NCI-H748 treated with DMSO at 0.1 percent for 48 hours (cell line): ENCODE results near the gene PAEP.

Experiments
- DNase-seq: peaks from one replicate; lab custom pipeline; 2025; lab: John Stamatoyannopoulos, UW

PAEP gene

DNA sequence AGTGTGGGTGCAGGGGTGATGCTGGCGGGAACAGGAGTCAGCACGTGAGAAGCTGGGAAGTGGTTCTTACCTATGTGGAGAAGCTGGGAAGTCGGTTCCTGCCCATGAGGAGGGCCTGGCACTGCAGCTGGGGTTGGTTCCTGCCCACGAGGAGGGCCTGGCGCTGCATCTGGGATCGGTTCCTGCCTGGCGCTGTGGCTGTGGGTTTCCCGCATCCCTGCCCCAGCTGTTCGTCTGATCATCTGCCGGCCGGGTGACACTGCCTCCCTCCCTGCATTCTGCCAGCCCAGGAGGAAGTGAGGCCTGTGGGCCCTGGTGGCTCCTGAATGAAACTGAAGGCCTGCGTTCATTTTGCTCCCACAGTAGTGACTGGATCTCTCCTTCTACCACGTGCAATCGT lies 10.5 kb upstream of the PAEP start:
- no peak for DNase-seq

DNA sequence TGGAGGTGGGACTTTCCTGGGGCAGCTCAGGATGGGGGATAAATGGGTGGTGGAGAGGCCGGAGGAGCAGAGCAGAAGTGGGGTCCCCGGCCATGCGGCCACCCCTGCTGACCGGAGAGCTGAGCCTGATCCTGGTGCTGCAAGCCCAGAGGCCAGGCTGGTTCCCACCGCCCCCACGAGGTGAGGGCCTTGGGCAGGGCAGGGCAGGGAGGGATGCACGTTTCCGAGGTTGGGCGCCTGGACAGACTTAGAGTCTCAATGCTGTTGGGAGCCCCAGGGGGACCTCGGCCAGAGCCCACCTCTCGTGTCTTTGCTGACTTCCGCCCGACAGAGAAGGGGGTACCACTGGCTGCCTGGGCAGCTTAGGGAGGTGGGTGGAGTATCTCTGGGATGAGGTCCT lies 10.1 kb upstream of the PAEP start:
- DNase-seq = no peak

DNA sequence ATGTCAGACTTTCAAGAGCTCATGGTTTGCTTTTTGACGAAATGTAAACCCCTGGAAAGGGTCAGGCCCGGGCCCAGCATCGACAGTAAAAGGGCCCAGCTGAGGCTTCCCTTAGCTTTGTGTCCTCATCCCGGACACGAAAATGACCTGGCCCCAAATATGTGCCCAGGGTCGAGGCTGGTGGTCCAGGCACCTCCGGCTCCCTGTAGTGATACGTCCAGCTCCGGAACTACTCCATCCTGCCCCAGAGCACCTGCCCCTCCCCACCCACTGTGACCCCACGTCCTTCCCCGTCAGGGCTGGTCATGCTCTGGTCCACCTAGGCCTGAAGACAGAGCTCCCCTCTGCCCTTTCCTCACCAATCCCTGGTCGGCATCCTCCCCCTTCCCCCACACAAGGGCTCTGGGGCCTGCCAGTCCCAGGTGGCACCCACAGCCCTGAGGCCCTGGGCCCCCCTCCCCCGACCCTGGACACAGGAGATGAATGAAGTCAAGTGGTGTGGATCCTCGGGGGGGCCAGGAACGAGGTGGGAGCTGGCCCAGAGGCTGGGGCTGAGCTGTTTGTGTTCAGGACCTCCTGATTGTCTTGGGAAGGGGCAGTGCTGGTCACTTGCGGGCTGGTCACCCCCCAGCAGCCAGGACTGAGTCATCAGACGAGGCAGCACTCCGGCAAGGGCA lies 9.4 kb upstream of the PAEP start:
- no peak for DNase-seq

DNA sequence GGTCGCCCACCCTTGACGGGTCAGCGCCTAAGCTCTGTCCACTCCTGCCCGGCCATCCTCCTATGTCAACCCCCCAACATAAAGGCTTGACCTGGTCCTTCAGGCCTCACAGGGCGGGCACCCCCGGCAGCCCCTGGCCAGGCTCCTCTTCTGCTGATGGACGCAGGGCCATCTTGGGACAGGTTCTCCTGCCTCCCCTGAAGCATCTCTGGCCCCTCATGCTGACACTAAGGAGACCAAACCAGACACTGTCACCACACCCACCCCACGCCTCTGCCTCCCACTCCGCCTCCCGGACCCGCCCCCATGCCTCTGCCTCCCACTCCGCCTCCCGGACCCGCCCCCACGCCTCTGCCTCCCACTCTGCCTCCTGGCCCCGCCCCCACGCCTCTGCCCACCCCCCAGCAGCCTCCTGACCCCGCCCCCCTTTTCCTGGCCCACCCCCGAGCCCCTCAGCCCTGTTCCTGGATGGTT lies 8.8 kb upstream of the PAEP start:
- no peak for DNase-seq

DNA sequence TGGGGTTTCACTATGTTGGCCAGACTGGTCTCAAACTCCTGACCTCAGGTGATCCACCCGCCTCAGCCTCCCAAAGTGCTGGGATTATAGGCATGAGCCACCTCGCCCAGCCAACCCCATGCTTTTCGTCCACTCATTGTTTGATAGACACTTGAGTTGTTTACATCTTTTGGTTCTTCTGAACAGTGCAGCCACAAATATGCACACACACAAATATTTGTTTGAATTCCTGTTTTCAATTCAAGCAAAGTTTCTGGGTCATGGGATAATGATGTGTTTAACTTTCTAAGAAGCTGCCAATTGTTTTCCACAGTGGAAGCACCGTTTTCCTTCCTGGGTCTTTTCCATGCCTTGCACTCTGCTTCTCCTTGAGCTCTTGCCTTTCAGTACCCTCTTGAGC lies 6.8 kb upstream of the PAEP start:
- no peak for DNase-seq

DNA sequence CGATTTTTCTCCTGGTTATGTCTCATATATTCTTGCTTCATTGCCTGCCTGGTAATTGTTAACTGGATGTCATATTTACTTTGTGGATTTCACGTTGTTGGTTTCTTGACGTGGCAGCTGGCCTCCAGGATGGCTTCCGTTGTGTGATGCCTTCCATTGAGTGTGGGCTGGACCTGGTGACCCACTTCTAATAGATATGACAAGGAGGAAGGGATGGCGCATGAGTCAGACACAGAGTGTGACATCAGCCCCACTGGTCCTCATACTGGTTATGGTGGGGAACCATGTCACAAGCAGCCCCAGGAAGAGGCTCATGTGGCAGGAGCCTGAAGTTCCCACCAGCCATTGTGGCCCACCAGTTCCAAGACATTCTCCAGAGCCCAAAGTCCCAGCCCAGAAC lies 6.4 kb upstream of the PAEP start:
- DNase-seq = no peak

DNA sequence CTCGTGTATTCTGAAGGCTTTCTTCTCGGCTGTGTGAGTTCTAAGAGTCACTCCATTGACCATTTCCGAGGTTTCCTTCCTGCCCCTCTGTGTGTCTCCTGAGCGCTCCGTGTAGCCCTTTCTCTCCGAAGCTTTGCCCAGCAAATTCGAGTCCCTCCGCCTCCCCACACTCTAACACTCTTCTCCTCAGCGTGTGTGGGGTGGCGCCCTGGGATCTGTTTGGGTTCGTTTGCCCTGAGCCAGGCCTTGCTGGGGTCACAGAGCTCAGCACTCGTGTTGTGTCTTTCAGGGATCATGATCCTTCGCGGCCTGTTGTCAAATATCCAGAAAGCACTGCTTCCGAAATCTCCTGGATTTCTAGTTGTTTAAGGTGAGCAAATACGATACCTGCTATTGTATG lies 5.6 kb upstream of the PAEP start:
- DNase-seq = no peak

DNA sequence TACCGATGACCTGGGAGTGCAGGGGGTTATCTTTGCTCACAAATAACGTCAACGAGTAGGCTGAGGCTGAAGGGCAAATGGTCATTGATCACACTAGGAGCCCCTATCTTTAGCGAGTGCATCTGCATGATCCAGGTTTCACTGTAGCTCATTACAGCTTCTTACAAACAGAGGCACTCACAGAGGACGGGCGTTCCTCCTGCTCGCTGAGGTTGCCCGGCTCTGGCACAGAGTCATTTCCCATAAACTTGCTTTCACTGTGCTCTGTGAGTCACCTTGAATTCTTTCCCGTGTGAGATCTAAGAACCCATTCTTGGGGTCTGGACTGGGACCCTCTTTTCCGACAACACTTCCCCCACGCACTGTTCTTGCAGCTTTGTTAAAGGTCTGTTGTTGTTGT lies 1.9 kb upstream of the PAEP start:
- DNase-seq = no peak

DNA sequence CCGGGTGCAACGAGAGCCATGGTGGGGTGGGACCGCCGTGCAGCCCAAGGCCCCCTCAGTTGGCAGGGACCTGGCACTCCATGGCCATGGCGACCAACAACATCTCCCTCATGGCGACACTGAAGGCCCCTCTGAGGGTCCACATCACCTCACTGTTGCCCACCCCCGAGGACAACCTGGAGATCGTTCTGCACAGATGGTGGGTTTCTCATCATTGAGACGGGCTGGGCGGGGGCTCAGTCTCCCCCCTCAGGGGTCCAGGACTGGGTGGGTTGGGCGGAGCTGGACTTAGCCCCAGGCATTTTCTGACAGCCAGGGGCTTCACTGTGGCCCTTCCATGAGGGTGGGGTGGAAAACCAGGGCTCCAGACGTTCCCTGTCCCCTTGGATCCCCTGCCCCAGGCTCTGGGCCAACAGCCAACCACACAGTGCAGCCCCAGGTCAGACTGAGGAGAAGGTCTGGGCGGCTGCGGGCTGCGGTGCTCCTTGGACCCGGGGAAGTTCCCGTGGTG lies 734 bp downstream of the PAEP start:
- no peak for DNase-seq

DNA sequence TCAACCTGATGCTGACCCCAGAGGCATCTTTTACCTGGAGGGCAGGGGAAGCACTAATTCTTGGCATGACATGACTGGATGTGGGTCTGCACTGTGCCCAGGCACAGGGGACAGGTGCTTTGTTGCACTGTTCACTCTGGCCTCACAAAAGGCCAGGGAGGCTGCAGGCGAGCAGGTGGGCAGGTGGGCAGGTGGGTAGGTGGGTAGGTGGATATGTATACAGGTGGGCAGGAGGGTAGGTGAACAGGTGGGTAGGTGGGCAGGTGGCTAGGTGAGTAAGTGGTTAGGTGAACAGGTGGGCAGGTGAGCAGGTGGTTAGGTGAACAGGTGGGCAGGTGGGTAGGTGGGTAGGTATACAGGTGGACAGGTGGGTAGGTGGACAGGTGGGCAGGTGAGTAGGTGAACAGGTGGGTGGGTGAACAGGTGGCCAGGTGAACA lies 1.5 kb downstream of the PAEP start:
- no peak for DNase-seq

DNA sequence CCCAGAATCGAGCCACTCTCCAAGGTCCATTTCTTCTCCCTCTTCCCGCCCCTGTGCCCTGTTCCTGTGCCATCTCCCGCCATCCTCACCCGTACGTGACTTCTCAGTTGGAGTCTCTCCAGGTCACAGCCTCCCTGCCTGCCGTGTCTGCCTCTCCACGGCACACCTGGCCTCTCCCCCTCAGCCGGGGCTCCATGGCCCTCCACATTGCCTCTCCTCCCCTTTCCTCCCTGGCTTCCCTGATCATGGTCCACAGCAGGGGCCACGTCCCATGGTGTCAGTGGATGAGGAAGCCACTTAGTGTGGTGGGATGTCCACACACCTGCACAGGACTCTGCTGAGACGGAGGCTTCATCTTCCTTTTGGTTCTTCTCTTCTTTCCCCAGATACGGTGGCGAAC lies 2.3 kb downstream of the PAEP start:
- no peak for DNase-seq

DNA sequence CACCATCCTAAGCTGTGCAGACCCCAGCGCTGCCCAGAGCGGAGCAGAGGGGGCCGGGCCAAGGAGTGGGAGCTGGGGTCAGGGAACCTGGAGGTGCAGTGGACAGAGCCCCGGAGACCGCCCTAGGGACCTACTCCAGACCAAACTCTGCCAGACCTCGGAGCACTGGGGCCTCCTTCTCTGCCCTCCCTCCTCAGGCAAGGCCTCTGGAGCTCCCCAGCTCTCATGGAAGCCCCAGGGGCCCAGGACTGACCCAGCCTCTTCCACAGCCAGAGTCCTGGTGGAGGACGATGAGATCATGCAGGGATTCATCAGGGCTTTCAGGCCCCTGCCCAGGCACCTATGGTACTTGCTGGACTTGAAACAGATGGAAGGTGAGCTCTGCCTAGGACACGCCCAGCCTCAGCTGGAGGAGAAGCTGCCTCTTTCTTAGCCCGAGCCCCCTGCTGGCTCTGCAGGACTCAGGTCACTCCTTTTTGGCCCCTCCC lies 3.6 kb downstream of the PAEP start:
- DNase-seq = no peak

DNA sequence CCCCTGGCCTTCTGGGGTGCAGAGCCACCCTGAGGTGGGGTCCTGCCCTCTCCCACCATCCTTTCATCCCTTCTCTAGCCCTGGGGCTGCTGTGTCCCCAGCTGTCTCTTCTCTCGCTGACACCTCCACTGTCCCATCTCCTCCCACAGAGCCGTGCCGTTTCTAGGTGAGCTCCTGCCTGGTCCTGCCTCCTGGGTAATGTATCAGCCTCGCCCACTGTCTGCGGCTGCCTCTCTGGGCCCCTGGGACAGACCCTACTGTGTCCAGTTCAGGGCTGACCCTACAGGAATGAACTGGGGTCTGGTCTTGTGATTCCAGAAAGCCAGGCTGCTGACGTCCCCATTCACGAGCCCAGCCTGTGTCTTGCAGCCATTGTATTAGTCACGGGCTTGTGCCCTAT lies 4.1 kb downstream of the PAEP start:
- no peak for DNase-seq

DNA sequence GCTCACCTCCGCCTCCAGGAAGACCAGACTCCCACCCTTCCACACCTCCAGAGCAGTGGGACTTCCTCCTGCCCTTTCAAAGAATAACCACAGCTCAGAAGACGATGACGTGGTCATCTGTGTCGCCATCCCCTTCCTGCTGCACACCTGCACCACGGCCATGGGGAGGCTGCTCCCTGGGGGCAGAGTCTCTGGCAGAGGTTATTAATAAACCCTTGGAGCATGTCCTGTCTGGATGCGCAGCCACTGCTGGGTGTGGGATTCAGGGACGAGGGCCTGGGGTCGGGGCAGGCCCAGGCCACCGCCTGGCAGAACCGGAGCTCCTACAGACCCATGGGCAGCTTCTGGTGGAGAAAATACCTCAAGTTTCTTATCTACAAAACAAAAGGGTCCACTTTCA lies 5.0 kb downstream of the PAEP start:
- no peak for DNase-seq

DNA sequence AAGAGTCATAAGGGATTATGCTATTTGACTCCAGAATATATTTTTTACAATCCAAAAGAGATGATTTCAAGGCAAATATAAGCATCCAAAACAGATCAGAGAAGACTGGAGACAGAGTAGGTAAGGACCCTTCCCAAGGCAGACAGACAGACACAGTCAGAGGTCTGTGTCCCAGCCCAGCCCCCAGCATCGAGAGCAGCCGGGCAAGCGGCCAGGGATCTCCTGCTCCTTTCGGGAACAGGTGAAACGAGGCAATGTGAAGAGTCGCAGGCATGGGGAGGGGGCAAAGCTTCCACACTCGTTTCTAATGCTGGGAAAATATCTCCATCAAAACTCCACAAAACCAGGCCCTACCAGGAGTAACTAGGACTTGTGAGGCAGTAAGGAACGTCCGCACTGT lies 5.8 kb downstream of the PAEP start:
- DNase-seq = no peak

DNA sequence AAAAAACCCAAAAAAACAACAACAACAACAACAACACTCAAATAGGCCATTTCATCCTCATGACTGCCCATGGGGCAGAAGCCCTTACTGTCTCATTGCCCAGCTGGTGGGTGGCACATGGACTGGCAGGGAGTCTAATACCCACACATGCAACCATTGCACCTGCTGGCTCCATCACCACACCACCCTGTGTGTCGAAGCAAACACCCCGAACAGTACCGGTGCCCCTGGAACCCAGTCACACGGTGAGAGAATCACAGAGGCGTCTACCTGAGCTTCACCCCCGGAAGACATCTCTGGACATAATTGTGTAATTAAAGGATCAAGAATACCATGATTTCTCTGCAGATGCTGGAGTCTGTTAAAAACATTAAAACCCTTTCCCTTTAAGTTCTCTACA lies 6.5 kb downstream of the PAEP start:
- no peak for DNase-seq

DNA sequence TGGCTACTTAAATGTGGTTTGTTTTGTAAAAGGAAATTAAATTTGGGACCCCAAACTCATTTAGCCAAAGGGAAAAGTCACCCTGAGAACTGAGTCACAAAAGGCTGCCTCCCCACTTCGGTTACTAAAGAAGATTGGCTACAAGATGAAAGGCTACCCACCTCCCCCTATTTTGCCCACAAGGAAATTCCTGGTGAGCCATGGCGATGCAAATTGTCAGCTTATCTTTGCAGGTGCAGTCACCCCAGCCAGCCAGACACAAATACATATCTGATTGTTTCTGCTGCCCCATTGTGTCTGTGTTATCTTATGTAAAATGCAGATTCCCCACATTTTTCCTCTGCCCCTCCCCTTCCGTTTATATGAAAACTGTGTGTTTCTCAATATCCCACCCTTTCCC lies 8.9 kb downstream of the PAEP start:
- no peak for DNase-seq

DNA sequence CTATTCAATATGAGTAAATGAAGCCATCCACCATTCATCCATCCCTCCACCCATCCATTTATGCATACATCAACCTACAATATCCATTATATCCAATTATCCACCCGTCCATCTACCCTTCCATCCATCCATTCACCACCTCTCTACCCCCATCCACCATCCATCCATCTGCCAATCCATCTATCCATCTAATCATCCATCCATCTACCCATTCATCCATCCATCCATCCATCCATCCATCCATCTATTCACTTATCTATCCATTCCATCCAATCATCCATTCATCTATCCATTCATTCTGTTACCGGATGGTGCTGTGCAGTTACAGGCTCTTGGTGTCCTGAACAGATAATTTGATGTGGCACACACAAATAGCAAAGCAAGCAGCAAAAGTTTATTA lies 10.7 kb downstream of the PAEP start:
- DNase-seq = no peak

DNA sequence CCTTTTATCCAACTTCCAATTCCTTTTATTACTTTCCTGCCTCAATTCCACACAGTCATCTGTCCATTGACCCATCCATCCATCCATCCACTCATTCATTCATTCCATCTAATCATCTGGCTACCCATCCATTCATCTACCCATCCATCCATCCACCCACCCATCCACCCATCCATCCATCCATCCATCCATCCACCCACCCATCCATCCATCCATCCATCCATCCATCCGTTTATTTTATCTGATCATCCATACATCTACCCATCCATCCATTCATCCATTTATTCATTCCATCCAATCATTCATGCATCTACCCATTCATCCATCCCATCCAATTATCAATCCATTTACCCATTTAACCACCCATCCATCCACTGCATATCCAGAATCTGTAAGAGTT lies 11.6 kb downstream of the PAEP start:
- no peak for DNase-seq

DNA sequence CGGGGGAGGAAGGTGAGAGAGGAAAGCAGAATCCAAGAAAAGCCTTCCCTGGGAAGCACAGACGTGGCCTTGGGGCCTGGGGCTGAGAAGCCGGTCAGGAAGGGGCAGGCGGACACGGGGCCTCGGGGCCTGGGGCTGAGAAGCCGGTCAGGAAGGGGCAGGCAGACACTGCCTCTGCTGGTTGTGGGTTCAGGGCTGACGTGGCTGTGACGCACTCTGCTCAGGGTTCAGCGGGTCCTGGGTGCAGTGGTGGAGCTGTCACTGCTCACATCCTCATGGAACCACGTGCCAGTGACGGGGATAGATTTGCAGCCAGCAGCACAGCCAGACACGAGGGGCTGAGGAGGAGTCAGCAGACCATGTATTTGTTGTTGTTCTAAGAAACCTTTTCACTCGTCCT lies 12.8 kb downstream of the PAEP start:
- no peak for DNase-seq

DNA sequence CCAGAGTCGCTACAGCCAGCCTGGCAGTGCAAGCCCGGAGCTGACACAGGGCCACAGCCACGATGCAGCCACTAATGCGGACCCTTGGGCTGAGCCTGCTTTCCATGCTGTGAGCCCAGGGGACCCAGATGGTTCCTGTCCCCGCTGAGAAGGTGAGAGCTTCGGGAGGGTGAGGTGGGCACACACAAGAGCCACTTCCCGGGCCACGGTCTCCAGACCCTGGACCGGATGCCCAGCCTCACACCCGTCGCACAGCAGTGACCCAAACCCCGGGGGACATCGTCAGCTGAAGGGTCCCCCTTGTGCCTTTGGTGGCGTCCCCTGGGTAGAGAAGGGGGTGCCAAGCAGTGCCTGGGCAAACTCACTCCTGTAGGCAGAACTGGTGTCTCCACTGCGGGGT lies 13.4 kb downstream of the PAEP start:
- DNase-seq = no peak

DNA sequence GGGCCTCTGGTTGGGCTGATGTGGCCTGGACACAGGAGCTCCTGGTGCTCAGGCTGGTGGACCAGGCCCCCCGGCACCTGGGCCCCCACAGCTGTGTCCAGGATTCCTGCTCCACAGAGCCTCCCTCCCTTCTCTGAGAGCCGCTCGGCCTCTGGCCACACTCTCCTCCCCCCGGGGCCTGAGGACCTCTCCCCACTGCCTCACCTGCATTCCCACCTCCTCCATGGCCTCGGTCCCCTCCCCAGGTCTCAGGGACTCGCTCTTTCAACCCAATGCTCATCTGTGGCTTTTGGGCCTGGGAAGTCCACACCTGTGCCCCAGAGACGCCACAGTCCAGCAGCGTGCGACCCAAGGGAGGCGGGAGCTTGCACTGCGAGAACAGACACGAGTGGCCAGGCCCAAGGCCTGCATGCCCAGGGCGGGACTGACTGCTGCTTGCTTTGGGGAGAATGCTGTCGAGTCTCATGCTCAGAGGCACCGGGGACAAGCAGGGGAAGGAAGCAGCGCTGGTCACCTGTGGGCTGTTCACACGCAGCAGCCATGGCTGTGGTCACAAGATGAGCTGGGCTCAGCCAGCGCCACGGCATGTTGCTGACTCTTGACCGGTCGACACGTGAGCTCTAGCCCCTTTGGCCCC lies 14.6 kb downstream of the PAEP start:
- DNase-seq = no peak

DNA sequence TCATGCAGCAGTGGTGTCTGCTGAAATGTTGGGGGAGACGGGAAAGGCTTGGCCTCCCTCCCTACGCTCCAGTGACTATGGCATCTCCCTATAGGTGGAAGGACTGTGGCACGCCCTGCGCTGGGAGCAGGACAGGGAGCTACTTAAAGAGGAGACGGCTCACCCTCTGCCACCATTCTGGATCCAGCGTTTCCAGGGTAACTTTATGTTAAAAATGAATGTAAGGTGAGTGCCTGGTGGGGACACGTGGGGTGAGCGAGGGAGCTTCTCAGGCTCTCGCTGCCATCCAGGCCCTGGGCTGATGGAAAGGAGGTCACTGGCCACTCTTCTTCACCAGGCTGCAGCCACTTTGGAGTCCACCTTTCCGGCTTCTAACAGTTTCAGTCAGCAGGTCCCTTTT lies 15.7 kb downstream of the PAEP start:
- DNase-seq = no peak

DNA sequence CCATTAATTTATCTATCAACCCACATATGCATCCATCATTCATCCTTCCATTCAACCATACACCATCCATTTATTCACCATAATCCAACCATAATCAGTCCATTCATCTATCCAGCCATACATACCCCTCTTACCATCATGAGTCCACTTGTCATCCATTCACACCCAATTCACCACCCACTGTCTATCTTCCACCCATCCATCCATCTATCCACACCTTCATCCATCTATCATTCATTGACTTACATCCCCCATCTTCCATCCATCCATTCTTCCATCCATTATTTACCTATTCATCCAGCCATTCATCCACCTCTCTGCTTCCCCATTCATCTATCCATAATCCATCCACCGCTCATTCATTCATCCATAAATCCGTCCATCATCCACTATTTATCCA lies 17.8 kb downstream of the PAEP start:
- DNase-seq = no peak
